Measurements from ENCODE around the gene OTUD7B.
"Not testable (repeated sequence)": the region's sequence is repeated elsewhere in the genome, so short reads cannot be mapped to it uniquely, and the experiment has no call there.

The OTUD7B gene

GRCh38 chr1:149942207-149942606 lies 68.3 kb downstream of the OTUD7B start:
- DNase-seq = no peak

DNA sequence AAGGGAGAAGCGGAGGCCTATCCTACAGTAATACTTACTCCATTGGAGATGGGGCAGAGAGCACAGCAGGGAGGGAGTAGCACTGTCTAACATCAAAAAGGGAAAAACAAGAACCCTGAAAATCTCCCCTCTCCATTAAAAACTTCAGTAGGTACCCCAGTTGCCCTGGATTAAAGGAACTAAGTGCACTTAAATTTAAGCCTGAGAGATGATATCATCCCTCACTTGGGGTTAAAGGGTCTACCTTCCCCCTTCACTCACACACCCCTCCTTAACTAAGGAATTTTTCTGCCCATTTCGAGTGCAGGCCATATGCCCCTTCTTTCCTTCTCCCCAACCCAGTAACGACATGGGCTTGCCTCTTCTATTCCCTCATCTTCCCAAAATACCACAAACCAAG lies 70.1 kb downstream of the OTUD7B start:
- no peak for DNase-seq

DNA sequence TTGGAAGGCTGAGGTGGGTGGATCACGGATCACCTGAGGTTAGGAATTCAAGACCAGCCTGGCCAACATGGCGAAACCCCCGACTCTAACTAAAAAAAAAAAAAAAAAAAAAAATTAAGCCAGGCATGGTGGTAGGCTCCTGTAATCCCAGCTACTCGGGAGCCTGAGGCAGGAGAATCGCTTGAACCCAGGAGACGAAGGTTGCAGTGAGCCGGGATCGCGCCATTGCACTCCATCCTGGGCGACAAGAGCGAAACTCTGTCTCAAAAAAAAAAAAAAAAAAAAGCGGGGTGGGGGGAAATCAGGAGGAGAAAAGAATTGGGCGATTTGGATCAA lies 71.9 kb downstream of the OTUD7B start:
- not testable (repeated sequence) for DNase-seq

DNA sequence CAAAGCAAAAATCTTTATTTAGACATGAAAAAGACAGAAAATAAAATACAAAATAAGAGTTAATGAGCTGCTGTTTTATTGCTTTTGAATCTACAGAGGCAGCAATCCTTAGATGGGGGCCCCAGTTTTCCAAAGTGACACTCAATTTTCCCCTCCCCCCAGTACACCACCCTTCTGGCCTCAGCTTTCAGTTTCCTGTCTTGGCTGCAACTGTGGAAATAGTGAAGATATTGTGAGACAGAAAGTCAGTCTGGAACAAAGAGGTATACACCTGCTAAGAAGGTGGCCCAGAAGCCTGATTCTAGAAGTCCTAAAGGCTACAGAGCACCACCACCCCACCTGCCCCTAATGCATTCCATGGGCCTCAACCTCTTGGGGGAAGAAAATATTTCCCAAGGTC lies 72.8 kb downstream of the OTUD7B start:
- DNase-seq = no peak

- DNase-seq = no peak
Observed at GRCh38 chr1:149936992-149937705, 73.4 kb downstream of the OTUD7B start.

DNA sequence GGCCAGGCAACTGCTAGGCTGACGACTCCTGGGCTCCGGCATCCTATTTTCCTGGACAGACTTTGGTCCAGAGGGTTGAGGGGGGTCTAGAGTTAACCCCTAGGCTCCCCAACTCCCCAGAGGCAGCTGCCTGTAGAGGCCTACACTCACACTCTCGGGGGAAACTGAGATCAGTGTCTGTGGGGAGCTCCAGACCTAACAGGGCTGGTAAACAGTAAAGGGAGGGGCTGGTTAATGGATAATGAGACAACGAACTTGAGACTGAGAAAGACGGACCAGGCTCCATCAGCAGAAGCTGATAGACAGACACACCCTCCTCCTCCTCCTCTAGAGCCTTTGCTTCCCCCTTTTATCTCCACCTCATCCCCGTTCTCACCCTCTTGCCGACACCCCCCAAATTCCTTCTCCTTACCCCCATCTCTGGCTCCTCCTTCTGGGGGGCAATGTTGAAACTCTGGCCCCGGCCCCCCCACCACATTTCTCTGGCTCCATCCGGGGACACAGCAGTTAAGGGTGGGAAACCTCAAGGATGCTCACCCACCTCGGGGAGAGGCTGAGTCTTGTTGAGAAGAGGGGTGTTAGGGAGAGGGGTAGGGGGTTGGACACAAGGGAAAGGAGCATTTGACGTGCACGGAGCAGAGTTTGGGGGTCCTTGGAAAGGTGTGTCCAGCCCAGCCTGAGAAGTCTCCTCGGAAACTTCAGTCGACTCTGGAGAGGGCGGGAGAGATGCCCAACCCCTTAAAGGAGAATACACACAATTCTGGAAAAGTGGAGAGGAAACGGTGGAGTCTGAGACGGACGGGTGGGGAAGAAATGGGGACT lies 74.1 kb downstream of the OTUD7B start, which contains the start of gene MTMR11:
Gene MTMR11, minus strand, starts transcription at position 710 of the 822 bp plus-strand sequence. Its CDS starts 232 bp downstream, at position 478.
- DNase-seq = peak; percentile 64

DNA sequence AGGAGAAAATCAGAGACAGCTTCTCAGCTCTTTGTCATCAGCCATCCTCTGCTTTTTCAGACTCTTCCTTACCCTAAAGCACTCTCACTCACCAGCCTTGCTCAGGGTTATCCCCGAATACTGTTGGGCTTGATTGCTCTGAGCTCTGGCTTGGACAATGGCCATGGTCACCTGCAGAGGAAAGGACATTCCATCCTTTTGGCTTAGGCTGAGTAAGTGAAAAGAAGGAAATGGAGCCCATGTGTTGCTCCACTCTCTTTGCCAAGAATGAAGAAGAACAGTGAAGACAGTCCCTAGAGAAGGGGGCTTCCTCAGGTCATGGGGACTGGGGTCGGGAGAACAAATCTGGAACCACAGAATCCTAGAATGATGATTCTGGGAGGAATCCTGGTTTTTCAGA lies 76.2 kb downstream of the OTUD7B start:
- DNase-seq = no peak

- no peak for DNase-seq
Observed at GRCh38 chr1:149933208-149933607, 77.3 kb downstream of the OTUD7B start.

GRCh38 chr1:149932474-149932873 lies 78.1 kb downstream of the OTUD7B start:
- no peak for DNase-seq

DNA sequence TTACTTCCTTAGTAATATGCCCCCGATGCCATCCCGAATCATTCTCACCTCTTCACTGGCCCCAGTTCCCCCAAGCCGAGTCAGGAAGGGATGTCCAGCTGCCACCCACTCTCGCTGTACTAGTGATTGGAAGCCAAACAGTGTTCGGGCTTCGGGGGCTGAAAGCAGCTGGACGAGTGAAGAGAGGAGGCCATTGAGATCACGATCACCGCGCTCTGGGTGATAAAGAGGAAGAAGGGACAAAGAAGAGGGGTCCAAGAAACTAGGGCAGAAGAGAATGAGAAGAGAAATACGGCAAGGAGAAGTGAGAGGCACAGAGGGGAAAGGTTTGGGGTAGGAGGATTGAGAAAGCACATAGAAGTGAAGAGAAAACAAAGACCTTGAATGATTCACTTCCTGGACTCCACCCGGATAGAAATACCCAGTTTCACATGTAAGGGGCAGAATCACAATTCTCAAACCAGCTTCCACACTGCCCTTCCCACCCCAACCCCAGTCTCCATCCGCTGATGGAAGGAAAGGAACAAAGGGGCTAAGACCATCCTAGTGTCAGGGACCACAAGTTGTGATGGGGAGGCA lies 79.2 kb downstream of the OTUD7B start:
- no peak for DNase-seq

DNA sequence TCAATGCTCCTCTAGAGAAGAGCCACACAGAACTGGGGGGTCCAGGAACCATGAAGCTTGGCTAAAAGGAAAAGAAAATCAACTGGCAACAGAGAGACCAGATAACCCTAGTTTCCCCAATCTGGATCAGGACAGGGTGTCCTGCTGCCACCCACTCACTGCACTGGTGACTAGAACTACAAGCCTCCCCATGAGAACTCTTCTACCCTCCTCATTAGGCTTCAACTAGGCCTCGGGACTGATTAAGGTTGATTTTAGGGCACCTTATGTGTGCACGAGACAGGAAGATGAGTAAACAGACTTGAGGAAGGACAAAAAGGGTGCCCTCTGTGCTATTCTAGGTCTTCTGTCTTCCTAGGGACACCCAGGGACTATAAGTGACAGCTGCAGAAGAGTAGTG lies 80.7 kb downstream of the OTUD7B start:
- DNase-seq = no peak

DNA sequence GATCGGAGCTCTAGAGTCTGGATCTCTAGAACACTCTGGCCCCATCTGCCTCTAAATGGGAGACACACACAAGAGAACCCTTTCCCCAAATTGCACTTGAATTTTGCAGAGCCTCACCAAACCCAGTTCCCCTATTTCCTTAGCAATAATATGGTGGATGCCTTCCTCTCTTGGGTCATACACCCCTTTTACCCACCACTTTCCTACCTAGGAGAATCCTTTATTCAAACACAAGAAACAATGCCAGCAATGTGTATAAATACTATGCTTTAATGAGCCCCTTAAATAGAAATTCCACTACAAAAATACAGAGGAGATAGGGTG lies 82.2 kb downstream of the OTUD7B start:
- DNase-seq = no peak

GRCh38 chr1:149927563-149928400 lies 82.7 kb downstream of the OTUD7B start, which contains the start of gene SF3B4:
TSS of gene SF3B4 (minus strand) at chr1:149927803. CDS start at chr1:149927759, 44 bp downstream.
- DNase-seq = peak; percentile 97

DNA sequence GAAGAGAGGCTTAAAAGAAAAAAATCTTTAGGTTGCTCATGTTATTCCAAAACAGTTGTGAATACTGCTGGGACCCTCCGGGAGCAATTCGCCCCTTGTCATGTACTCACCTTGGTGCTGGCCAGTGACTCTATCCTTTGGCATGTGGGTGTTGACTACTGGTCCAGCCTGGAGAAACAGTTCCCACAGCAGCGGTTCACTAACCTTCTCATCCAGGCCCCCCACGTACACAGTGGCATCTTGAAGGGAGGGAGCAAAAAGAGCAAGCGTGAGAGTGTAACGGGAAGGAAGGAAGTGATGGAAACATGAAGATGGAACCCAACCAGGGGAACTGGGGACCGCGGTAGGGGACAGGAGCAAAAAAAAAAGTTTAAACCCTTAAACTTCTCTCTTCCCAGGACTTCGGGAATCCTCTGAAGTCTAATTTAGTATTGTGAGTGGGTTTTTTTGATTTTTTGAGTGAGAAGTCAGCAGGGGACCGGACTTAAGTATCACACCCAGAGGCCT lies 83.4 kb downstream of the OTUD7B start:
- DNase-seq = no peak

GRCh38 chr1:149926296-149926695 lies 84.2 kb downstream of the OTUD7B start:
- DNase-seq = no peak

GRCh38 chr1:149925751-149926150 lies 84.8 kb downstream of the OTUD7B start:
- DNase-seq = no peak

DNA sequence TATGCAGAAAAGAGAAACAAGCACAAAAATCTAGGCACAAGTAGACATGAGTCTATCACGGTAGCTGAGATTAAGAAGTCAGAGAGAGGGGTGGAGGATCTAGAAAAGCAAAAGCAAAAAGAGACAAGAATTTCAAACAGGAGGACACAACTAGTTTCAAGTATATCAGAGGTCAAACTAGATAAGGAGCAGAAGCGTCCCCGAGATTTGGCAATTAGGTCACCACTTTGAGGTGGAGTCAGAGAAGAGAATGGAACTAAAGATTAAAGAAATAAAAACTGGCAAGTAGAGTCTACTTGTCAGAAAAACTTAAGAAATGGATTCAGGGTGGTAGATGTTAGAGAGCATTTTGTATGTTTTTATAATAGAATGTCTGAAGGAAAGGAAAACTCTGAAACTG lies 85.2 kb downstream of the OTUD7B start:
- DNase-seq = no peak

GRCh38 chr1:149923626-149924025 lies 86.9 kb downstream of the OTUD7B start:
- DNase-seq = no peak

DNA sequence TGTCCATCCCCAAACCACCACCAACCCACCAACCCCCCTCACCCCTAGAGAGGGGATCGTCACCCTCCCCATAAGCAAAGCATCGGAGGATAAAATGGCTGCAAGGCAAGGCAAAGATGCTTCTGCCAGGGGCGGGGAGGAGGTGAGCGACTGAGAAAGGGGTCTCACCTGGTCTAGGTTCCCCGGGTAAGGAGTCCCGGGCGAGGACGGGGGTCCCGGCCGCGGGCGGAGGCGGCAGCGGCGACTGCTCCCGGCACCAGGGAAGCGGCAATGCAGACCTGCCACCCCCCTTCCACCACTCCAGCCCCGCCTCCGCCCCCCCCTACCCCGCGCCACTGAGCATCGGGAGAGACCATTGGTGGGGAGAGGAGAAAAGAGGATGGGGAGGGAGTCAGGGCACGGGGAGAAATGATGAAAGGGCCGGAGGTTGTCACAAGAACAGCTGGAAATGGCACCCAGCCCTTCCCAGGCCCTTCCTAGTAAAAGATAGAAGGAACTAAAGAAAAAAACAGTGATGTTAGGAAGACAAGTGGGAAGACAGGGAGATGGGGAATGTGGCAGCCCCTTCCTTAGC lies 92.9 kb downstream of the OTUD7B start, which contains the start of gene SV2A:
Gene SV2A, minus strand, starts transcription at position 274 of the 574 bp plus-strand sequence. CDS start 4,004 bp downstream, outside the sequence.
- peak; percentile 81 for DNase-seq

- no peak for DNase-seq
Observed at GRCh38 chr1:149916898-149917252, 93.7 kb downstream of the OTUD7B start.

GRCh38 chr1:149916193-149916897 lies 94.2 kb downstream of the OTUD7B start:
- no peak for DNase-seq

All from left hindlimb (tissue), 1 donor.